Inflammatory macrophage treated with lipopolysaccharide for 1 hour (primary cell): Measurements from ENCODE around the gene SPATA13.
A peak's percentile ranks its signal among the peaks of the same experiment; 100 is the strongest.
"Not testable (repeated sequence)": the region's sequence is repeated elsewhere in the genome, so short reads cannot be mapped to it uniquely, and the experiment has no call there.

Experiments used
- DNase-seq, 2 donors: peaks; one replicate each; pipeline ENCODE4 v3.0.0-alpha.2; 2020 to 2022

SPATA13 gene

DNA sequence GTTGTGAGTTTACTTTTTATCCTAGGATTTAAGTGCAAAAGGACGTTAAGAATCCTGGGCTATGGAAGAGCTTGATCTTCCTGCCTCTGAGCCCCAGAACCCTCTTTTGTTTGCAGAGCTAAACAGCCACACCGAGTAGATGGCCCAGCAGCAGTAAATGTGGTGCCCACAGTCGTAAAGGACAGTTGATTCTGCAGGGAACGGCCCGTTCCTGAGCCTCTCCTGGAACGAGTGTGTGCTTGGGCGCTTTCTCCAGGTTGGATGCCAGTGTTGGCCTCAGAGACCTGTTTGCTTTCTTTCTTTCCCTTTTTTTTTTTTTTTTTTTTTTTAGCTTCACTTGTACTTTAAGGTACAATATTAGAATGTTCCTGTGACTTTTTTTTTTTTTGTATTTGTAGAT, 41.7 kb downstream of the SPATA13 start:
- DNase-seq = no peak

DNA sequence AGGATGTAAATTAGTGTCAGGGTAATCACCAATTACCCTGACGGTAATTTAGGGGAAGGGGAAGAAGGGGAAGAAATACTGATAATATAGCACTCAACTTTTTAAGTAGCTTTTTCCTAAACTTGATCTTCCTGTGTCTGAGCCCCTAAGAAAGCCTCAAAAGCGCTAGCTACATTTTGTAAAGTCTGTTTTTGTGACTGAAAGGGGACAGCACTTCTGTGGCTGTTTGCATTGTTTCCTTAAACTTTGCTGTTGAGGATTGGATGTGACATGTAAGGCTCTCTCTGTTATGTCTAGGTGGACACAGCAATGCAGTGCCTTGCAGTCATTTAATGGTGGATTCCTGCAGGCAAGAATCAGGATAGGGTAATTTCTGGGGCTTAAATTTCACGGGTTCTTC, 42.8 kb downstream of the SPATA13 start:
- no peak for DNase-seq

- no peak for DNase-seq
Measured at GRCh38 chr13:24203811-24204210, 43.3 kb downstream of the SPATA13 start.

DNA sequence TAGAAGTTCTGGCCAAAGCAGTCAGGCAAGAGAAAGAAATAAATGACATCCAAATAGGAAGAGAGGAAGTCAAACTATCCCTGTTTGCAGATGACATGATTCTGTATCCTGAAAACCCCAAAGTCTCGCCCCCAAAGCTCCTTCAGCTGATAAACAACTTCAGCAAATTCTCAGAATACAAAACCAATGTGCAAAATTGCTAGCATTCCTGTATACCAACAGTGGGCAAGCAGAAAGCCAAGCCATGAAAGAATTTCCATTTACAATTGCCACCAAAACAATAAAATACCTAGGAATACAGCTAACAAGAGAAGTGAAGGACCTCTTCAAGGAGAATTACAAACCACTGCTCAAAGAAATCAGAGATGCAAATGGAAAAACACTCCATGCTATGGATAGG, 44.6 kb downstream of the SPATA13 start:
- not testable (repeated sequence) for DNase-seq

DNA sequence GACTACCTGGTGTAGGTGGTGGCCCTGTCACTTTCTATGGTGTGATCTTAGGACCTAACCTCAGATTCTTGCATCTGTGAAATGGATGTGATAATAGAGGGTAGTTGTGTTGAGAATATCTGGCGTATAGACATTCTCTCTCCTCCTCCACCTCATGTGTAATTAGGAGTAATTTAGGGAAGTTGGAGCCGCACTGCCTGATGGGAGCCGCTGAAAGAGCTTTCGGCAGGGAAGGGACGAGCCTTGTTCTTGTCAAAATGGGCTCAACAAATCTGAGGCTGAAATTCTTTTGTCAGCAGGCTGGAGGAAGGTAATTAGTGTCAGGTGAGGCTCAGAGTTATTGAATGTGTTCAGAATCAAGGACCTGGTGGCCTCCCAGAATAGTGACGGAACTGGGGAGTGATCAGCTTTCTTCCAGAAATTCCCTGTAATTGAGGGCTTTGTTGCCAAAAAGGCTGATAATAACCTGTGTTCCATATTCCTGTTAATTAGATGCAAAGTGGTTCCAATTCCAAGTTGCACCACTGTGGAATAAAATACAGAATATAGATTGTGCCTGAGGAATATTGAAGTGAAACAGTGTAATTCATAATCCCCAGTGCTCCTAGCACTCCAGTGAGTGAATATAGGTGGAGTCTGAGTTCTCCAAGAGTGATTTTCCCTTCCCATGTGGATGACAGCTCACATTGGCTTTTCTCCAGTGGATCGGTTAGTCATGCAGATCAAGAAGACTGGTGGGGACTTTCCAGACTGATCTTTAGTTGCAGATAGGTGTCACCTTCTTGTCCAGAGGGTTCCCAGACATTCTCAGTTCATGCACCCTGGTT, 47.5 kb downstream of the SPATA13 start:
- DNase-seq = peak in 1 of 2 donors; percentile 22

- no peak for DNase-seq
Measured at GRCh38 chr13:24209138-24209537, 48.6 kb downstream of the SPATA13 start.

DNA sequence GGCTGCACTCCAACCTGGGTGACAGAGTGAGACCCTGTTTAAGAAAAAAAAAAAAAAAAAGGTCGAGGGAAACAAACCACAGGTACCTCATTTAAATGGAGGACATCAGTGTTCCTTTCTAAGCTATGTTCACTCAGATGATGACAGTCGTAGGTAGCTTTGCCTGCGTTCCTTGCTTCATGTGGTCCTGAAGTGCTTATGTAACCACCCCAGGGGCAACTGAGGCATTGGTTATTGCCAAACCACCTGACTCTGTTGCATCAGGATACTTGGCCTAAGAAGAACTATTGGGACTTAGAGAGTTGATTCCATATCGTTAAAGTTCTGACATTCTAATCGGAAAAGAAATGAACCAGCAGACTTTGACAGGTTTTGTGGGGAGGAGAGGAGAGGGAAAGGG, 51.7 kb downstream of the SPATA13 start:
- no peak for DNase-seq

DNA sequence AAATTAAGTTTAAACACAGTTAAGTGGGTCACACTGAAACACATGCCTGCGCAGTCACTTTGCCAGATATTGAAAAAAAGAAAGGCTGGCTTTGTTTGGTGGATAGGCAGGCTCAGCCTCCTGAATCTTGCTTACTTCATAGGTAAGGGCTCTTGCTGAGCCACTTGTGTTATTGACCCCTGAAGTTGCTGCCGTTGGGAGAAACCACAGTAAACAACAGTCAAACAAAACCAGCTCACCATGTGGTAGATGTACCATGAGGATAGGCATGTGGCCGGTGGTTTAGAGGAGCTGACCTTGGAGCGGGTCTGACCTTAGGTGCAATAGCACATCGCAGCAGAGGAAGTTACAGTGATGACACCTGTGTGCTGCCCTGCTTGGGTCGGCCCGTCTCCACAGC, 52.2 kb downstream of the SPATA13 start:
- no peak for DNase-seq

GRCh38 chr13:24213932-24214331, 53.4 kb downstream of the SPATA13 start:
- DNase-seq = no peak

- DNase-seq = no peak
Measured at GRCh38 chr13:24214528-24214927, 54.0 kb downstream of the SPATA13 start.

- DNase-seq = no peak
Measured at GRCh38 chr13:24215126-24215525, 54.6 kb downstream of the SPATA13 start.

DNA sequence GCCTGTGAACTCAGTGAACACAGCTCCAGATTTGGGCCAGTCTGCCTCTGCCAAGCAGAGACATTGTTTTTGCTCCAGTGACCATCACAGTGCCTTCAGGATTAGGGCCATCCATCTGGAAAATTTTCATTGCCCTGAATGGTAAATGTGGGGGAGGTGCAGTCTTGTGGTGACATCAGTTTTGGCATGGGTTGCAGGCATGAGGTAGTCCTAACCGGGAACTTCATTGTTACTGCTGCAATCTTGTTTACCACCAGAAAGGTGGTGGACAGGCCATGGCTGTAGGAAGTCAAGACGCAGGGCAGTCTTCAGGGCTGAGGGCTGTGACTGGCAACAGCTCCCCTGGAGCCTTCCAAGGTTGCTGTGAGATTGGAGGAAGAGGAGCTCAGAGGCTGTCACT, 55.2 kb downstream of the SPATA13 start:
- DNase-seq = no peak

- no peak for DNase-seq
Measured at GRCh38 chr13:24216176-24216575, 55.7 kb downstream of the SPATA13 start.

- DNase-seq = not testable (repeated sequence)
Measured at GRCh38 chr13:24216779-24217178, 56.3 kb downstream of the SPATA13 start.

DNA sequence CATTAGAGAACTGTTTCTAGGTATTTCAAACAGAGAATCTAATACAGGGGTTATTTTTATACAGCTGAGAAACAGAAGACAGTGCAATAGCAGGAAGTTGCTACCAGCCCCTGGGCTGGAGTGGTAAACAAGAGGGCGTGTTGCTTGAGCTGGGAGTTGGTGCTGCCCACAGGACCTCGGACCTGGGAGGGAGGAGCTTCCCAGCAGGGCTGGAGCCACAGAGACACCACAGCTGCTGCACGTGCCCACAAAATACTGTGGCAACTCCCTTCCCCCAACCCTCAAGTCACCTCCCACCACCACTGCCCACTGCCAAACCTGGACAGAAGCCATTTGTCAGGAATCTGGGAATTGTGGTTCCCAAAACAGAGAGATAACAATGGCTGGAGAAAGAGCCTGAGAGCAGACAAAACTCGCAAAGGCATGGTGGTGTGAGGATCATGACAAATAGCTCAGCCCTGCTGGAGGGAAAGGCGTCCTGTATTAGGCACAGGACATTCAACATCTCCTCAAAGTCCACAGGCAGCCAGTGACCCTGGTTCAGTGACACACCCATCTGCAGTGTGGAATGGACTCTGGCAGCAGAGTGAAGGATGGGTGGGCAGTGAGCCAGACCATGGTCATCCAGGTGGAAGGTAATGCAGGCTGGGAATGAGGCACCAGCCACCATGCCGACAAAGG, 57.2 kb downstream of the SPATA13 start:
- DNase-seq = peak; percentile 29 to 43

GRCh38 chr13:24218338-24218737, 57.8 kb downstream of the SPATA13 start:
- no peak for DNase-seq

DNA sequence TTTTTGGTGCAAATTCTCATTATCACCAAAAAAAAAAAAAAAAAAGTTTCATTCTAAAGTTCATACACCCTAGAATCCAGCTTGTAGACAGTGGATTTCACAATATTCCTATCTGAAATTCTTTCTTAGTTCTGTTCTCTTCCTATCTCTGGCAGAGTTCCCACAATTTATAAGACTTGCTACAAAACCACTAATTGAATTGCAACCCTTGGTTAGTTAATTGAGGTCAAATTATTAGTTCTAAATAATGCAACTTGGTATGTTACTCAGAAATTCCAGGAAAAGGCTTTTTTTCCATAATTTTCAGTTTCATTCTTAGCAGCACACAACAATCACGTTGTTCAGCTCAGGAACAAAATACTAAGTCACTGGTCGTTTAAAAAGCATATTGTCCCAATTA, 58.5 kb downstream of the SPATA13 start:
- DNase-seq = no peak

DNA sequence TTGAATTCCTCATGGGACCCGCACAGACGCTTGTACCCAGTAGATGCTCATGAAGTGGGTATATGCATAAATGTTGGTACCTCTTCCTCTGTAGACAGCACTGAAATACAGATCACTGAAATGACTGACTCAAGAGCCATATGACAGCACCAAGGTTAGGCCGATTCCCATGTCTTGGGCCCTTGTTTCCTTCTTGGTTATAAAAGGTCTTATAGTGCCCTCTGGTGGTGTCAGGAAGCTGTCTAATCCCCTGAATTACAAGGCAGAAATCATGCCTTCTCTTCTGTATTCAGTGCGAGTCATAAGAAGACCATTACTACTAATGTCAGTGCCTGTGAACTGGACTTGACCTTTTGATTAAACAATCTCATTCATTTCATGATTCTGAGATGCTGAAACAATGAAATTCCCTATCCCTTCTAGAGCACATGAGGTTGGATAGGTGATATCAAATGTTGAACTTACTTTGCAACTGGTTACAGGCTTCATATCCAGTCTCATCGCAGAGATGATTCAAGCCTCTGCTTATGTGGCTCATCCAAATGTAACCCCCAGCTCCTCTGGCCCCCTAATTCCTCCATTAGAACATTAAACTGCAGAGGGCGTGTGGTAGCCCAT, 59.7 kb downstream of the SPATA13 start:
- peak; percentile 76 to 91 for DNase-seq

DNA sequence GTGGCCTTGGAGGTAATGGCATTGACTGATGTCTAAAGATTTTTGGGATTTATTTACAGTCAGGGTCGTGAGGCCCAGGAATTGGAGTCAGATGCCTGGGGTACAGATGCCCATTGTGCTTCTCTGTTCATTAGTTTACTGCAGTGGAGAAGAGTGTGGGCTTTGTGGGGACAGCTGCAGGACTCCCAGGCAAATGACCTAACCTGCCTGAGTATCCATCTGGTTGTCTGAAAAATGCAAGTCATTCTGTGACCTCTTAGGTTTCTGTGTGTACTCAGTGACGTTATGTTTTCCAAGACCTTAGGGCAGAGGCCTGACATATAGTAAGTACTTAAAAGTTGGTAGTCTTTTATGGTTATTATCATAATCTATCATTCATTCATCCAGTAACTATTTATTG, 60.5 kb downstream of the SPATA13 start:
- no peak for DNase-seq

- no peak for DNase-seq
Measured at GRCh38 chr13:24222756-24223155, 62.2 kb downstream of the SPATA13 start.

- no peak for DNase-seq
Measured at GRCh38 chr13:24223341-24224231, 63.1 kb downstream of the SPATA13 start.

GRCh38 chr13:24224232-24224680, 63.7 kb downstream of the SPATA13 start:
- no peak for DNase-seq

GRCh38 chr13:24225062-24225461, 64.5 kb downstream of the SPATA13 start:
- DNase-seq = no peak
